ENCODE results near the gene NCKAP5.

NCKAP5 gene

GRCh38 chr2:133266926-133267590, 301.2 kb downstream of the NCKAP5 start:
- Histone ChIP-seq H3K4me3 (ENCODE audit: low read depth, low read length) (peak overlapping the region; percentile 97), H3K27me3 (ENCODE audit: insufficient read depth, low read depth, severe bottlenecking) (no peaks in the 10 kb centered on the region), H3K36me3 (peaks cover 3% of the 10 kb centered on the region), H3K9me3 (ENCODE audit: severe bottlenecking) (no peaks in the 10 kb centered on the region), H3K27ac (peak overlapping the region; percentile 94)
- DNase-seq, result peak; percentile 92
- no peak for TF ChIP-seq CTCF (IDR thresholded peaks at IDR 0.05; ENCODE audit: low read depth, low read length)

GRCh38 chr2:133266041-133266925, 302.0 kb downstream of the NCKAP5 start:
- H3K36me3 ChIP-seq, result peaks cover 8% of the 10 kb centered on the region
- H3K27ac ChIP-seq, result peak overlapping the region; percentile 94
- H3K9me3 ChIP-seq (ENCODE audit: severe bottlenecking), result no peaks in the 10 kb centered on the region
- 0 out of 2 replicates have a peak, but pooled peaks have one; percentile 23 for TF ChIP-seq CTCF (IDR thresholded peaks at IDR 0.05; ENCODE audit: low read depth, low read length)
- no peaks in the 10 kb centered on the region for H3K27me3 ChIP-seq (ENCODE audit: insufficient read depth, low read depth, severe bottlenecking)
- peak overlapping the region; percentile 97 for H3K4me3 ChIP-seq (ENCODE audit: low read depth, low read length)
- DNase-seq, result peak; percentile 60

- DNase-seq, result peak; percentile 81
- Histone ChIP-seq H3K9me3 (ENCODE audit: severe bottlenecking) (no peaks in the 10 kb centered on the region), H3K36me3 (peaks cover 9% of the 10 kb centered on the region), H3K27ac (peak overlapping the region; percentile 94), H3K27me3 (ENCODE audit: insufficient read depth, low read depth, severe bottlenecking) (no peaks in the 10 kb centered on the region), H3K4me3 (ENCODE audit: low read depth, low read length) (peak overlapping the region; percentile 97)
- TF ChIP-seq CTCF (IDR thresholded peaks at IDR 0.05; ENCODE audit: low read depth, low read length), result no peak
These were observed 302.8 kb downstream of the NCKAP5 start for GRCh38 chr2:133265432-133265949.

- Histone ChIP-seq H3K27me3 (ENCODE audit: insufficient read depth, low read depth, severe bottlenecking) (no peaks in the 10 kb centered on the region), H3K9me3 (ENCODE audit: severe bottlenecking) (no peaks in the 10 kb centered on the region), H3K36me3 (peaks cover 9% of the 10 kb centered on the region), H3K27ac (peak overlapping the region; percentile 94), H3K4me3 (ENCODE audit: low read depth, low read length) (peak overlapping the region; percentile 97)
- no peak for DNase-seq
- no peak for TF ChIP-seq CTCF (IDR thresholded peaks at IDR 0.05; ENCODE audit: low read depth, low read length)
These were observed 303.3 kb downstream of the NCKAP5 start for GRCh38 chr2:133264989-133265401.

GRCh38 chr2:133262893-133263292, 305.4 kb downstream of the NCKAP5 start:
- Histone ChIP-seq H3K4me3 (ENCODE audit: low read depth, low read length) (no peak overlapping the region), H3K36me3 (peaks cover 9% of the 10 kb centered on the region), H3K27ac (no peak overlapping the region), H3K27me3 (ENCODE audit: insufficient read depth, low read depth, severe bottlenecking) (no peaks in the 10 kb centered on the region), H3K9me3 (ENCODE audit: severe bottlenecking) (no peaks in the 10 kb centered on the region)
- DNase-seq, result peak; percentile 13
- TF ChIP-seq CTCF (IDR thresholded peaks at IDR 0.05; ENCODE audit: low read depth, low read length), result peak; percentile 30; the same call in 1 of the 2 replicates

All from WERI-Rb-1 (cell line).